Body of pancreas (tissue), 4 donors: Measurements from ENCODE around the gene PSG6. TPM values are rescaled to one million over a fixed set of nuclear protein-coding genes. Genes with fewer than 3 reads are reported as not detected.
"Not testable (repeated sequence)": the region's sequence is repeated elsewhere in the genome, so short reads cannot be mapped to it uniquely, and the experiment has no call there.

Experiments used
- ATAC-seq: fragments of 150-250 bp; one replicate; pipeline ENCODE4 v1.9.1; 2016
- DNase-seq, 4 donors: peaks; one replicate each; pipeline ENCODE4 v3.0.0-alpha.2; 2019
- H3K27ac ChIP-seq, 4 donors: fragments of 200-600 bp; sonication (generic); 1 replicate in 3 of 4; 2 replicates in 1 of 4; pipeline versions ENCODE4 v1.5.1 to v1.6.1; 2016 to 2019; ENCODE audit warnings: mild to moderate bottlenecking in 1 of 4, mixed read lengths in 1 of 4, moderate library complexity in 1 of 4
- H3K27me3 ChIP-seq, 2 donors: fragments of 200-600 bp; sonication (generic); one replicate each; pipeline ENCODE4 v1.6.0; 2016; ENCODE audit warnings: mild to moderate bottlenecking in 1 of 2
- H3K36me3 ChIP-seq, 2 donors: fragments of 200-600 bp; sonication (generic); replicated peaks in 1 of 2; 2 replicates each; pipeline ENCODE4 v1.5.1; 2016; ENCODE audit warnings: low read depth in 2 of 2; ENCODE audit not compliant: insufficient read depth in 1 of 2
- H3K4me1 ChIP-seq: fragments of 200-600 bp; sonication (generic); one replicate; pipeline ENCODE4 v1.6.0; 2016
- H3K4me3 ChIP-seq, 2 donors: fragments of 200-600 bp; sonication (generic); 1 replicate in 1 of 2; 2 replicates in 1 of 2; pipeline ENCODE4 v1.5.1; 2016 to 2019
- H3K9me3 ChIP-seq, 3 donors: fragments of 200-600 bp; sonication (generic); 1 replicate in 2 of 3; 2 replicates in 1 of 3; pipeline ENCODE4 v1.5.1; 2016
- POLR2A ChIP-seq, 3 donors: fragments of 450-650 bp; IDR thresholded peaks; one replicate each; pipeline ENCODE4 v1.6.1; 2016; ENCODE audit warnings: antibody characterized with exemption in 3 of 3, mild to moderate bottlenecking in 2 of 3
- WGBS, 2 donors: methylation state at CpG; one replicate each; pipeline ENCODE4 v1.1.5; 2017; 5-methylcytosine and 5-hydroxymethylcytosine counted together
- intact Hi-C: fragments of 100-400 bp; cut with DNase I; formaldehyde crosslinking; loops from one replicate; pipeline ENCODE4 v1.15.1; 2023
- total RNA-seq, 2 donors: library from RNA; depleted of rRNA; stranded (reverse); fragments of >200 nt; gene quantifications; one replicate each; pipeline ENCODE4 v1.1.0, GENCODE V29; 2016
- TF ChIP-seq, protein P1 (sequence below), 7 experiments: fragments of 450-650 bp in 4 of 7; fragments of 200-600 bp in 3 of 7; sonication (generic) in 3 of 7; IDR thresholded peaks; one replicate each; pipeline ENCODE4 v1.5.1; 2016 to 2019; ENCODE audit warnings: antibody characterized with exemption in 7 of 7

The PSG6 gene
- total RNA-seq, 2 donors from 2014 or later = not detected

DNA sequence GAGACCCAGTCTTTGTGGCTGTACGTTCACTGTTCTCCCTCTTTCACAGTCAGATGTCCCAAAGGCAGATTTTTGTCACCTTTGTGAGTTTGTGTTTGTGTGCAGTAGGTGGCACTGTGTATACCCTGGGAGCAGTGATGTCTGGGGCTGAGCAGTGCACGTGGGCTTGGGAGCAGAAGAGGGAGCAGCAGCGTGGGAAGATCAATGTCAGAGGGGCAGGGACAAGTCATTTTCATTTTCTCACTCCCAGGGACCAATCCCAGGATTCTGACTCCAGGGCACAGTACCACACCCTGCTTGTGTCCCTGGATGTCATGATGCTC lies 2.0 kb upstream of the PSG6 start:
- WGBS, 2 donors = 4 to 7% methylated on average over 3 of the region's 3 CpGs
- H3K36me3 ChIP-seq = no peaks in the 10 kb centered on the region
- H3K4me3 ChIP-seq = no peak overlapping the region
- no peaks in the 10 kb centered on the region for H3K4me1 ChIP-seq
- DNase-seq (no peak), ATAC-seq (no peak)
- TF ChIP-seq, protein P1, sequence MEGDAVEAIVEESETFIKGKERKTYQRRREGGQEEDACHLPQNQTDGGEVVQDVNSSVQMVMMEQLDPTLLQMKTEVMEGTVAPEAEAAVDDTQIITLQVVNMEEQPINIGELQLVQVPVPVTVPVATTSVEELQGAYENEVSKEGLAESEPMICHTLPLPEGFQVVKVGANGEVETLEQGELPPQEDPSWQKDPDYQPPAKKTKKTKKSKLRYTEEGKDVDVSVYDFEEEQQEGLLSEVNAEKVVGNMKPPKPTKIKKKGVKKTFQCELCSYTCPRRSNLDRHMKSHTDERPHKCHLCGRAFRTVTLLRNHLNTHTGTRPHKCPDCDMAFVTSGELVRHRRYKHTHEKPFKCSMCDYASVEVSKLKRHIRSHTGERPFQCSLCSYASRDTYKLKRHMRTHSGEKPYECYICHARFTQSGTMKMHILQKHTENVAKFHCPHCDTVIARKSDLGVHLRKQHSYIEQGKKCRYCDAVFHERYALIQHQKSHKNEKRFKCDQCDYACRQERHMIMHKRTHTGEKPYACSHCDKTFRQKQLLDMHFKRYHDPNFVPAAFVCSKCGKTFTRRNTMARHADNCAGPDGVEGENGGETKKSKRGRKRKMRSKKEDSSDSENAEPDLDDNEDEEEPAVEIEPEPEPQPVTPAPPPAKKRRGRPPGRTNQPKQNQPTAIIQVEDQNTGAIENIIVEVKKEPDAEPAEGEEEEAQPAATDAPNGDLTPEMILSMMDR (IDR thresholded peaks at IDR 0.05) = no peak
- TF ChIP-seq POLR2A (IDR thresholded peaks at IDR 0.05) = no peak
- no peaks in the 10 kb centered on the region for H3K27me3 ChIP-seq
- intact Hi-C loops = no loop called here
- H3K9me3 ChIP-seq = no peaks in the 10 kb centered on the region
- H3K27ac ChIP-seq = no peak overlapping the region

GRCh38 chr19:42919070-42919756 lies 1.5 kb upstream of the PSG6 start:
- H3K4me3 ChIP-seq, H3K27me3 ChIP-seq, H3K9me3 ChIP-seq, H3K4me1 ChIP-seq, DNase-seq, intact Hi-C loops, ATAC-seq, H3K27ac ChIP-seq, H3K36me3 ChIP-seq: not testable (repeated sequence)
- 50 to 65% methylated on average over 21 to 24 of the region's 26 CpGs for WGBS, 2 donors
- TF ChIP-seq, protein P1 (IDR thresholded peaks at IDR 0.05) = peak in 3 of 7 experiments; percentile 16 to 30 (median 24)

- H3K27me3 ChIP-seq, H3K4me1 ChIP-seq, H3K9me3 ChIP-seq, H3K36me3 ChIP-seq, DNase-seq, ATAC-seq, H3K4me3 ChIP-seq, H3K27ac ChIP-seq, intact Hi-C loops: not testable (repeated sequence)
- WGBS, 2 donors = 57 to 70% methylated on average over 15 of the region's 15 CpGs
Observed at GRCh38 chr19:42918377-42919069, 829 bp upstream of the PSG6 start.

- intact Hi-C loops, H3K4me3 ChIP-seq, H3K4me1 ChIP-seq, DNase-seq, H3K27me3 ChIP-seq, H3K27ac ChIP-seq, ATAC-seq, H3K9me3 ChIP-seq, H3K36me3 ChIP-seq: not testable (repeated sequence)
- WGBS, 2 donors = 53 to 87% methylated on average over 1 of the region's 1 CpG
Observed at GRCh38 chr19:42916931-42917330, 763 bp downstream of the PSG6 start.

- 69 to 72% methylated on average over 5 of the region's 5 CpGs for WGBS, 2 donors
Observed at GRCh38 chr19:42913516-42913915, 4.2 kb downstream of the PSG6 start.

GRCh38 chr19:42912941-42913340 lies 4.8 kb downstream of the PSG6 start:
- H3K4me3 ChIP-seq, H3K9me3 ChIP-seq, H3K27me3 ChIP-seq, H3K4me1 ChIP-seq, H3K27ac ChIP-seq, DNase-seq, intact Hi-C loops, ATAC-seq, H3K36me3 ChIP-seq: not testable (repeated sequence)
- 70 to 74% methylated on average over 4 of the region's 4 CpGs for WGBS, 2 donors

More at GRCh38 chr19:42913516-42913915, 4.2 kb downstream of the PSG6 start:
- H3K27me3 ChIP-seq, H3K9me3 ChIP-seq, H3K4me3 ChIP-seq, DNase-seq, ATAC-seq, H3K4me1 ChIP-seq, intact Hi-C loops, H3K27ac ChIP-seq, H3K36me3 ChIP-seq: not testable (repeated sequence)

- H3K27ac ChIP-seq, H3K4me1 ChIP-seq, H3K27me3 ChIP-seq, H3K9me3 ChIP-seq, intact Hi-C loops, DNase-seq, H3K4me3 ChIP-seq, H3K36me3 ChIP-seq, ATAC-seq: not testable (repeated sequence)
- WGBS, 2 donors = 63 to 68% methylated on average over 5 of the region's 5 CpGs
Observed at GRCh38 chr19:42911731-42912130, 6.0 kb downstream of the PSG6 start.

- H3K27me3 ChIP-seq, H3K27ac ChIP-seq, intact Hi-C loops, H3K9me3 ChIP-seq, DNase-seq, H3K4me3 ChIP-seq, H3K4me1 ChIP-seq, H3K36me3 ChIP-seq, ATAC-seq: not testable (repeated sequence)
- WGBS, 2 donors = 36 to 42% methylated on average over 5 of the region's 5 CpGs
Observed at GRCh38 chr19:42906162-42906561, 11.5 kb downstream of the PSG6 start.

DNA sequence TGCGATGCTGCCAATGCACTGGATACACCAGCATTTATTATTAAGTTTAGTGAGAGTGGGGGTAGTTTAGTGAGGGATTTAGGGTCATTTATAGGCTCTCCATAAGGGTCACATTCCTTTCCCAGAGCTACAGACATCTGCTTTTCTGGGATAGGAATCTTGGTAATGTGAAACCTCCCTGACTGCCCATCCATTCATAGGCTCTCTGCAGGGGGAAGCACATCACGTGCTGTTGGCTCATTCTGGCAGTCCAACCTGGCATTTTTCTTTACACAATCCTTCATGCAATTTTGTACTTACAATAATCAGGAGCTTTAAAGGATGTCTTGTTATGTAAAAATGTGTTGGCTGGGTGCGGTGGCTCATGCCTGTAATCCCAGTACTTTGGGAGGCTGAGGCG lies 17.1 kb downstream of the PSG6 start:
- H3K27ac ChIP-seq, H3K36me3 ChIP-seq, H3K27me3 ChIP-seq, H3K9me3 ChIP-seq, ATAC-seq, H3K4me3 ChIP-seq, DNase-seq, intact Hi-C loops, H3K4me1 ChIP-seq: not testable (repeated sequence)
- 68 to 79% methylated on average over 4 of the region's 4 CpGs for WGBS, 2 donors

- intact Hi-C loops, H3K27me3 ChIP-seq, H3K36me3 ChIP-seq, ATAC-seq, H3K4me3 ChIP-seq, DNase-seq, H3K9me3 ChIP-seq, H3K4me1 ChIP-seq, H3K27ac ChIP-seq: not testable (repeated sequence)
- 60 to 68% methylated on average over 12 of the region's 12 CpGs for WGBS, 2 donors
Observed at GRCh38 chr19:42899674-42900073, 18.0 kb downstream of the PSG6 start.
